Breast epithelium (tissue), 3 donors: ENCODE data around the gene SPATA6L.

Source experiments
- CTCF ChIP-seq, 3 donors: fragments of 450-650 bp; IDR thresholded peaks; one replicate each; pipeline ENCODE4 v1.5.1; 2016 to 2017; ENCODE audit warnings: antibody characterized with exemption in 3 of 3, mild to moderate bottlenecking in 3 of 3, moderate library complexity in 3 of 3
- POLR2A ChIP-seq: fragments of 450-650 bp; IDR thresholded peaks from one replicate; pipeline ENCODE4 v1.6.1; 2016; ENCODE audit warnings: antibody characterized with exemption, mild to moderate bottlenecking, moderate library complexity
- POLR2AphosphoS5 ChIP-seq, 3 donors: sonication (generic); formaldehyde crosslinking; IDR thresholded peaks; one replicate each; pipeline ENCODE4 v1.6.1; 2017; ENCODE audit warnings: antibody characterized with exemption in 3 of 3

GRCh38 chr9:4689021-4689420 is 22.7 kb upstream of the SPATA6L start:
- TF ChIP-seq CTCF (IDR thresholded peaks at IDR 0.05), result no peak
- no peak for TF ChIP-seq POLR2A
- TF ChIP-seq POLR2AphosphoS5 (IDR thresholded peaks at IDR 0.05), result no peak
